WTC11 (cell line): ENCODE results near the gene GCDH.

Experiments used
- CBFB ChIP-seq: sonication (generic); formaldehyde crosslinking; IDR thresholded peaks from 2 replicates; pipeline ENCODE4 v1.8.1; 2022; ENCODE audit warnings: mild to moderate bottlenecking, low read depth, missing genetic modification reagents
- TF ChIP-seq, protein P1 (sequence below): sonication (generic); formaldehyde crosslinking; IDR thresholded peaks from 2 replicates; pipeline ENCODE4 v1.8.0; 2022; ENCODE audit warnings: missing genetic modification reagents
- TF ChIP-seq, protein P2 (sequence below): fragments of 200-600 bp; IDR thresholded peaks from 2 replicates; pipeline ENCODE4 v1.8.0; 2022; ENCODE audit warnings: antibody characterized with exemption
- TF ChIP-seq, protein P3 (sequence below): sonication (generic); formaldehyde crosslinking; IDR thresholded peaks from 2 replicates; pipeline ENCODE4 v1.8.1; 2023; ENCODE audit warnings: mild to moderate bottlenecking, missing genetic modification reagents, moderate library complexity

DNA sequence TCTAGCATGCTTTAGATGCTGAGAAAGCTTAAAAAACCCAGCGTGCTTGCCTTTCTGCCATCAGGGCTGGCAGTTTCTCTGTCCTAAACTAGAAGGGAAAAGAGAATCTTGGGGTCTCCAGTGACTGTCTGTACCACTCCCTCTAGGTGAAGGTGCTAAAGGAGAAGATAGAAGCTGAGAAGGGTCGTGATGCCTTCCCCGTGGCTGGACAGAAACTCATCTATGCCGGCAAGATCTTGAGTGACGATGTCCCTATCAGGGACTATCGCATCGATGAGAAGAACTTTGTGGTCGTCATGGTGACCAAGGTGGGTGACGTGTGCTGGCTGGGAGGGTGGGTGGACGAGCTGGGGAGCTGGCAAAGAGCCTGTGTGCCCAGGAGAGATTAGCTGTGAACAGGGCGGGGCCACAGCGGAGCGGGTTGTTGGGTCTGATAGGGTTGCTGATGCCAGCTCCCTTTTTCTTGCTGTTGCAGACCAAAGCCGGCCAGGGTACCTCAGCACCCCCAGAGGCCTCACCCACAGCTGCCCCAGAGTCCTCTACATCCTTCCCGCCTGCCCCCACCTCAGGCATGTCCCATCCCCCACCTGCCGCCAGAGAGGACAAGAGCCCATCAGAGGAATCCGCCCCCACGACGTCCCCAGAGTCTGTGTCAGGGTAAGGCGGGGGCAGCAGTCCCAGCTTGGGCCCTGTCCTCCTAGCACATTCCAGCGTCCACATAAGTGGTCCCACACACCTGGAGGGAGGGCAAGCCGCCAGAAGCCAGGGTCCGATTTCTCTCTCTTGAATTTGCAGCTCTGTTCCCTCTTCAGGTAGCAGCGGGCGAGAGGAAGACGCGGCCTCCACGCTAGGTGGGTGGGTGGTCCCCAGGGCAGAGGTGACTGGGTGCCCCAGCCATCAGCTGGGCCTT is 57.0 kb downstream of the GCDH start:
- TF ChIP-seq CBFB (CRISPR knock-in tag), result no peak
- TF ChIP-seq, protein P1, sequence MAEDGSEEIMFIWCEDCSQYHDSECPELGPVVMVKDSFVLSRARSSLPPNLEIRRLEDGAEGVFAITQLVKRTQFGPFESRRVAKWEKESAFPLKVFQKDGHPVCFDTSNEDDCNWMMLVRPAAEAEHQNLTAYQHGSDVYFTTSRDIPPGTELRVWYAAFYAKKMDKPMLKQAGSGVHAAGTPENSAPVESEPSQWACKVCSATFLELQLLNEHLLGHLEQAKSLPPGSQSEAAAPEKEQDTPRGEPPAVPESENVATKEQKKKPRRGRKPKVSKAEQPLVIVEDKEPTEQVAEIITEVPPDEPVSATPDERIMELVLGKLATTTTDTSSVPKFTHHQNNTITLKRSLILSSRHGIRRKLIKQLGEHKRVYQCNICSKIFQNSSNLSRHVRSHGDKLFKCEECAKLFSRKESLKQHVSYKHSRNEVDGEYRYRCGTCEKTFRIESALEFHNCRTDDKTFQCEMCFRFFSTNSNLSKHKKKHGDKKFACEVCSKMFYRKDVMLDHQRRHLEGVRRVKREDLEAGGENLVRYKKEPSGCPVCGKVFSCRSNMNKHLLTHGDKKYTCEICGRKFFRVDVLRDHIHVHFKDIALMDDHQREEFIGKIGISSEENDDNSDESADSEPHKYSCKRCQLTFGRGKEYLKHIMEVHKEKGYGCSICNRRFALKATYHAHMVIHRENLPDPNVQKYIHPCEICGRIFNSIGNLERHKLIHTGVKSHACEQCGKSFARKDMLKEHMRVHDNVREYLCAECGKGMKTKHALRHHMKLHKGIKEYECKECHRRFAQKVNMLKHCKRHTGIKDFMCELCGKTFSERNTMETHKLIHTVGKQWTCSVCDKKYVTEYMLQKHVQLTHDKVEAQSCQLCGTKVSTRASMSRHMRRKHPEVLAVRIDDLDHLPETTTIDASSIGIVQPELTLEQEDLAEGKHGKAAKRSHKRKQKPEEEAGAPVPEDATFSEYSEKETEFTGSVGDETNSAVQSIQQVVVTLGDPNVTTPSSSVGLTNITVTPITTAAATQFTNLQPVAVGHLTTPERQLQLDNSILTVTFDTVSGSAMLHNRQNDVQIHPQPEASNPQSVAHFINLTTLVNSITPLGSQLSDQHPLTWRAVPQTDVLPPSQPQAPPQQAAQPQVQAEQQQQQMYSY (CRISPR knock-in tag), result no peak
- TF ChIP-seq, protein P2, sequence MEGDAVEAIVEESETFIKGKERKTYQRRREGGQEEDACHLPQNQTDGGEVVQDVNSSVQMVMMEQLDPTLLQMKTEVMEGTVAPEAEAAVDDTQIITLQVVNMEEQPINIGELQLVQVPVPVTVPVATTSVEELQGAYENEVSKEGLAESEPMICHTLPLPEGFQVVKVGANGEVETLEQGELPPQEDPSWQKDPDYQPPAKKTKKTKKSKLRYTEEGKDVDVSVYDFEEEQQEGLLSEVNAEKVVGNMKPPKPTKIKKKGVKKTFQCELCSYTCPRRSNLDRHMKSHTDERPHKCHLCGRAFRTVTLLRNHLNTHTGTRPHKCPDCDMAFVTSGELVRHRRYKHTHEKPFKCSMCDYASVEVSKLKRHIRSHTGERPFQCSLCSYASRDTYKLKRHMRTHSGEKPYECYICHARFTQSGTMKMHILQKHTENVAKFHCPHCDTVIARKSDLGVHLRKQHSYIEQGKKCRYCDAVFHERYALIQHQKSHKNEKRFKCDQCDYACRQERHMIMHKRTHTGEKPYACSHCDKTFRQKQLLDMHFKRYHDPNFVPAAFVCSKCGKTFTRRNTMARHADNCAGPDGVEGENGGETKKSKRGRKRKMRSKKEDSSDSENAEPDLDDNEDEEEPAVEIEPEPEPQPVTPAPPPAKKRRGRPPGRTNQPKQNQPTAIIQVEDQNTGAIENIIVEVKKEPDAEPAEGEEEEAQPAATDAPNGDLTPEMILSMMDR, result no peak
- TF ChIP-seq, protein P3, sequence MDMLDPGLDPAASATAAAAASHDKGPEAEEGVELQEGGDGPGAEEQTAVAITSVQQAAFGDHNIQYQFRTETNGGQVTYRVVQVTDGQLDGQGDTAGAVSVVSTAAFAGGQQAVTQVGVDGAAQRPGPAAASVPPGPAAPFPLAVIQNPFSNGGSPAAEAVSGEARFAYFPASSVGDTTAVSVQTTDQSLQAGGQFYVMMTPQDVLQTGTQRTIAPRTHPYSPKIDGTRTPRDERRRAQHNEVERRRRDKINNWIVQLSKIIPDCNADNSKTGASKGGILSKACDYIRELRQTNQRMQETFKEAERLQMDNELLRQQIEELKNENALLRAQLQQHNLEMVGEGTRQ (CRISPR knock-in tag), result no peak
